ENCODE measurements around the gene DNAI4. TPM values are rescaled to one million over a fixed set of nuclear protein-coding genes. Genes with fewer than 3 reads are reported as not detected.

The DNAI4 gene
- total RNA-seq, 1 experiment from 2014 or later = 7.2 TPM

GRCh38 chr1:66764994-66765578 is 159.6 kb downstream of the DNAI4 start:
- no peak for TF ChIP-seq TCF7L2 (IDR thresholded peaks at IDR 0.05; ENCODE audit: low read depth, low read length)
- TF ChIP-seq SIN3A (IDR thresholded peaks at IDR 0.05; ENCODE audit: borderline replicate concordance, insufficient read depth, low read depth, low read length) = no peak
- no peak for TF ChIP-seq POLR2AphosphoS5 (IDR thresholded peaks at IDR 0.05; ENCODE audit: low read depth, low read length)
- peak; percentile 76; the same call in 1 of the 2 replicates for TF ChIP-seq CTCF (IDR thresholded peaks at IDR 0.05)
- TF ChIP-seq REST (IDR thresholded peaks at IDR 0.05; ENCODE audit: insufficient read depth in 1 of 2, low read depth in 2 of 2, low read length in 1 of 2) = no peak
- H3K27ac ChIP-seq (ENCODE audit: low read length) = no peak overlapping the region
- no peaks in the 10 kb centered on the region for H3K4me1 ChIP-seq (ENCODE audit: control insufficient read depth, insufficient read depth, low read length)
- POLR2A ChIA-PET = no interaction called here
- H3K4me3 ChIP-seq (ENCODE audit: low read depth in 2 of 2, low read length in 2 of 2) = no peak overlapping the region
- no TSS peak for BruUV-seq (replicated peaks)
- intact Hi-C loops (cut with micrococcal nuclease; ENCODE audit: unreplicated experiment) (loop anchor here (5.0 to 10.0 kb wide), 4 partner anchors 170 to 447 kb away; no protein-coding TSS in a partner anchor), in situ Hi-C loops (cut with HindIII; ENCODE audit: low pct_unique_long_range_greater_than_20kb, low sequenced_read_pairs) (no loop called here)
- H3K36me3 ChIP-seq (ENCODE audit: control insufficient read depth, insufficient read depth, low read length) = no peaks in the 10 kb centered on the region
- no peaks in the 10 kb centered on the region for H3K9me3 ChIP-seq (ENCODE audit: control insufficient read depth, insufficient read depth, low read depth, low read length)
- peak; percentile 60 for DNase-seq (ENCODE audit: low read depth, low spot score)
- CTCF ChIA-PET = interaction anchor here (0.5 to 0.8 kb wide), 4 partner anchors 32 to 224 kb away, joined by 3 to 6 read pairs (median 4); no protein-coding TSS in a partner anchor
- H3K27me3 ChIP-seq (ENCODE audit: control insufficient read depth, insufficient read depth, low read length) = no peaks in the 10 kb centered on the region
- ATAC-seq = no peak; the same call in 1 of the 2 replicates

Other genes with a start within 250 kb of the DNAI4 start
- gene DYNLT5, start 172.4 kb downstream of the DNAI4 start, total RNA-seq (2021; ENCODE audit: unreplicated experiment) = not detected
- gene INSL5, start 123.6 kb downstream of the DNAI4 start, total RNA-seq (2021; ENCODE audit: unreplicated experiment) = not detected
- gene MIER1, start 134 bp upstream of the DNAI4 start, total RNA-seq (2021; ENCODE audit: unreplicated experiment) = 33.7 TPM
- gene SLC35D1, start 129.3 kb upstream of the DNAI4 start, total RNA-seq (2021; ENCODE audit: unreplicated experiment) = 7.0 TPM
- gene C1orf141, start 210.1 kb upstream of the DNAI4 start, total RNA-seq (2021; ENCODE audit: unreplicated experiment) = not detected
- gene IL23R, start 241.6 kb upstream of the DNAI4 start, total RNA-seq (2021; ENCODE audit: unreplicated experiment) = not detected

Measured in Panc1 (cell line).